ENCODE measurements around the gene CCL13. TPM values are rescaled to one million over a fixed set of nuclear protein-coding genes. Genes with fewer than 3 reads are reported as not detected.

CCL13 gene
- total RNA-seq, 2 donors from 2014 or later, result not detected

- DNase-seq, result peak; percentile 44
- H3K36me3 Mint-ChIP-seq (ENCODE audit: low read depth), result no peaks in the 10 kb centered on the region
- no peaks in the 10 kb centered on the region for H3K9me3 ChIP-seq (ENCODE audit: control insufficient read depth, low read length)
- no peaks in the 10 kb centered on the region for H3K9me3 Mint-ChIP-seq
- no peaks in the 10 kb centered on the region for H3K36me3 ChIP-seq (ENCODE audit: control insufficient read depth, insufficient read depth, low read length)
- no peaks in the 10 kb centered on the region for H3K4me1 ChIP-seq (ENCODE audit: control insufficient read depth, insufficient read depth, low read length)
- WGBS, 2 experiments (ENCODE audit: insufficient coverage in 1 of 2, insufficient read length in 1 of 2), result 90 to 92% methylated on average over 7 to 9 of the region's 9 CpGs
- no peak overlapping the region for H3K9ac ChIP-seq (ENCODE audit: extremely low read depth, low read length, poor library complexity, severe bottlenecking)
- H3K27me3 Mint-ChIP-seq (ENCODE audit: insufficient read depth), result peaks cover 27% of the 10 kb centered on the region
- peaks cover 12% of the 10 kb centered on the region for H3K27me3 ChIP-seq (ENCODE audit: control insufficient read depth, insufficient read depth, low read length, poor library complexity, severe bottlenecking)
- H3K27ac Mint-ChIP-seq, result no peak overlapping the region
- H3K4me3 ChIP-seq (ENCODE audit: low read length), result no peak overlapping the region
- TF ChIP-seq CTCF (conservative IDR thresholded peaks at IDR 0.05), result no peak
- no peak overlapping the region for H3K4me3 Mint-ChIP-seq
- no peak overlapping the region for H3K27ac ChIP-seq (ENCODE audit: low read depth, low read length)
- H3K4me1 Mint-ChIP-seq, result peaks cover 11% of the 10 kb centered on the region
Observed at GRCh38 chr17:34367486-34368195, 11.4 kb downstream of the CCL13 start.

GRCh38 chr17:34368196-34368945 is 12.1 kb downstream of the CCL13 start:
- WGBS, 2 experiments (ENCODE audit: insufficient coverage in 1 of 2, insufficient read length in 1 of 2), result 92 to 94% methylated on average over 6 to 9 of the region's 9 CpGs
- no peak overlapping the region for H3K27ac Mint-ChIP-seq
- peak; percentile 25 for DNase-seq
- no peaks in the 10 kb centered on the region for H3K36me3 ChIP-seq (ENCODE audit: control insufficient read depth, insufficient read depth, low read length)
- H3K36me3 Mint-ChIP-seq (ENCODE audit: low read depth), result no peaks in the 10 kb centered on the region
- no peak overlapping the region for H3K4me3 Mint-ChIP-seq
- no peaks in the 10 kb centered on the region for H3K9me3 Mint-ChIP-seq
- TF ChIP-seq CTCF (conservative IDR thresholded peaks at IDR 0.05), result no peak
- peaks cover 12% of the 10 kb centered on the region for H3K27me3 ChIP-seq (ENCODE audit: control insufficient read depth, insufficient read depth, low read length, poor library complexity, severe bottlenecking)
- H3K4me1 Mint-ChIP-seq, result peaks cover 11% of the 10 kb centered on the region
- no peaks in the 10 kb centered on the region for H3K9me3 ChIP-seq (ENCODE audit: control insufficient read depth, low read length)
- no peaks in the 10 kb centered on the region for H3K4me1 ChIP-seq (ENCODE audit: control insufficient read depth, insufficient read depth, low read length)
- no peak overlapping the region for H3K27ac ChIP-seq (ENCODE audit: low read depth, low read length)
- no peak overlapping the region for H3K9ac ChIP-seq (ENCODE audit: extremely low read depth, low read length, poor library complexity, severe bottlenecking)
- H3K4me3 ChIP-seq (ENCODE audit: low read length), result no peak overlapping the region
- H3K27me3 Mint-ChIP-seq (ENCODE audit: insufficient read depth), result peaks cover 27% of the 10 kb centered on the region

- no peaks in the 10 kb centered on the region for H3K4me1 ChIP-seq (ENCODE audit: control insufficient read depth, insufficient read depth, low read length)
- Mint-ChIP-seq H3K27me3 (ENCODE audit: insufficient read depth) (peaks cover 25% of the 10 kb centered on the region), H3K27ac (no peak overlapping the region), H3K9me3 (no peaks in the 10 kb centered on the region), H3K36me3 (ENCODE audit: low read depth) (no peaks in the 10 kb centered on the region), H3K4me3 (no peak overlapping the region), H3K4me1 (peaks cover 11% of the 10 kb centered on the region)
- no peak overlapping the region for H3K4me3 ChIP-seq (ENCODE audit: low read length)
- peak; percentile 36 for DNase-seq
- H3K9ac ChIP-seq (ENCODE audit: extremely low read depth, low read length, poor library complexity, severe bottlenecking), result no peak overlapping the region
- peaks cover 11% of the 10 kb centered on the region for H3K27me3 ChIP-seq (ENCODE audit: control insufficient read depth, insufficient read depth, low read length, poor library complexity, severe bottlenecking)
- 50 to 71% methylated on average over 2 to 4 of the region's 4 CpGs for WGBS, 2 experiments (ENCODE audit: insufficient coverage in 1 of 2, insufficient read length in 1 of 2)
- no peaks in the 10 kb centered on the region for H3K9me3 ChIP-seq (ENCODE audit: control insufficient read depth, low read length)
- H3K36me3 ChIP-seq (ENCODE audit: control insufficient read depth, insufficient read depth, low read length), result no peaks in the 10 kb centered on the region
- no peak for TF ChIP-seq CTCF (conservative IDR thresholded peaks at IDR 0.05)
- H3K27ac ChIP-seq (ENCODE audit: low read depth, low read length), result no peak overlapping the region
Observed at GRCh38 chr17:34368946-34369500, 12.7 kb downstream of the CCL13 start.
